Neural progenitor cell (in vitro differentiated cells): ENCODE measurements around the gene RADX. TPM values are rescaled to one million over a fixed set of nuclear protein-coding genes. Genes with fewer than 3 reads are reported as not detected.

Experiments used
- DNase-seq: peaks from one replicate; pipeline ENCODE4 v3.0.0-alpha.2; 2016; ENCODE audit warnings: low spot score
- H2AFZ ChIP-seq: fragments of 200-600 bp; sonication (generic); replicated peaks from 2 replicates; pipeline ENCODE4 v1.6.1; 2016; ENCODE audit warnings: antibody characterized with exemption
- H3F3A ChIP-seq: fragments of 200-600 bp; sonication (generic); 2 replicates; pipeline ENCODE4 v1.6.1; 2016; ENCODE audit warnings: antibody characterized with exemption, low read depth
- H3K27ac ChIP-seq: fragments of 200-600 bp; sonication (generic); 2 replicates; pipeline ENCODE4 v1.5.1; 2016; ENCODE audit warnings: mild to moderate bottlenecking
- H3K27me3 ChIP-seq: fragments of 200-600 bp; sonication (generic); 2 replicates; pipeline ENCODE4 v1.6.1; 2016; ENCODE audit warnings: mild to moderate bottlenecking, moderate library complexity
- H3K36me3 ChIP-seq: fragments of 200-600 bp; sonication (generic); 2 replicates; pipeline ENCODE4 v1.5.1; 2016
- H3K4me1 ChIP-seq: fragments of 200-600 bp; sonication (generic); 2 replicates; pipeline ENCODE4 v1.6.1; 2016; ENCODE audit warnings: mixed run types
- H3K4me2 ChIP-seq: fragments of 200-600 bp; sonication (generic); 2 replicates; pipeline ENCODE4 v1.6.1; 2016
- H3K4me3 ChIP-seq: fragments of 200-600 bp; sonication (generic); 2 replicates; pipeline ENCODE4 v1.5.1; 2016
- H3K79me2 ChIP-seq: fragments of 200-600 bp; sonication (generic); 2 replicates; pipeline ENCODE4 v1.6.1; 2016; ENCODE audit warnings: low read depth
- H3K9ac ChIP-seq: fragments of 200-600 bp; sonication (generic); 2 replicates; pipeline ENCODE4 v1.6.1; 2016
- H3K9me3 ChIP-seq: fragments of 200-600 bp; sonication (generic); 2 replicates; pipeline ENCODE4 v1.5.1; 2016; ENCODE audit warnings: low read depth
- H4K20me1 ChIP-seq: fragments of 200-600 bp; sonication (generic); 2 replicates; pipeline ENCODE4 v1.6.1; 2016; ENCODE audit warnings: low read depth
- H3K27ac Mint-ChIP-seq: 3 replicates; pipeline ENCODE4 v1.8.0; 2021; ENCODE audit warnings: mixed read lengths
- H3K27me3 Mint-ChIP-seq: 2 replicates; pipeline ENCODE4 v1.8.0; 2022; ENCODE audit warnings: low read depth, mild to moderate bottlenecking, inconsistent platforms, moderate library complexity, mixed read lengths; ENCODE audit not compliant: insufficient read depth
- H3K36me3 Mint-ChIP-seq: 3 replicates; pipeline ENCODE4 v1.8.0; 2021; ENCODE audit warnings: mixed read lengths
- H3K4me1 Mint-ChIP-seq: 3 replicates; pipeline ENCODE4 v1.8.0; 2021; ENCODE audit warnings: mixed read lengths
- H3K4me3 Mint-ChIP-seq: 3 replicates; pipeline ENCODE4 v1.8.0; 2021; ENCODE audit warnings: mild to moderate bottlenecking, moderate library complexity, mixed read lengths
- H3K9me3 Mint-ChIP-seq: 3 replicates; pipeline ENCODE4 v1.8.0; 2020; ENCODE audit warnings: mixed read lengths
- CTCF ChIP-seq: fragments of 200-600 bp; sonication (generic); IDR thresholded peaks from 2 replicates; pipeline ENCODE4 v1.5.1; 2017; ENCODE audit warnings: antibody characterized with exemption, mild to moderate bottlenecking
- EZH2 ChIP-seq: fragments of 200-600 bp; sonication (generic); IDR thresholded peaks from 2 replicates; pipeline ENCODE4 v1.6.1; 2017; ENCODE audit warnings: antibody characterized with exemption, mild to moderate bottlenecking, moderate library complexity
- EZH2phosphoT487 ChIP-seq: fragments of 200-600 bp; sonication (generic); IDR thresholded peaks from 2 replicates; pipeline ENCODE4 v1.6.1; 2017; ENCODE audit warnings: antibody characterized with exemption
- total RNA-seq: library from RNA; depleted of rRNA; stranded (reverse); fragments of >200 nt; gene quantifications from 2 replicates; pipeline ENCODE4 v1.2.3, GENCODE V29; 2015; ENCODE audit warnings: low replicate concordance

Gene RADX
- total RNA-seq, 1 donor from 2014 or later, result 14.2 TPM

- no peak for TF ChIP-seq EZH2phosphoT487
- no peak for TF ChIP-seq EZH2
- TF ChIP-seq CTCF, result no peak
- Mint-ChIP-seq H3K4me3 (no peak overlapping the region), H3K9me3 (no peaks in the 10 kb centered on the region), H3K27ac (no peak overlapping the region), H3K4me1 (no peaks in the 10 kb centered on the region), H3K36me3 (no peaks in the 10 kb centered on the region), H3K27me3 (no peaks in the 10 kb centered on the region)
- Histone ChIP-seq H3K27ac (no peak overlapping the region), H3K36me3 (no peaks in the 10 kb centered on the region), H3F3A (no peaks in the 10 kb centered on the region), H3K4me2 (no peak overlapping the region), H3K9ac (no peak overlapping the region), H3K4me3 (no peak overlapping the region), H3K4me1 (no peaks in the 10 kb centered on the region), H4K20me1 (no peaks in the 10 kb centered on the region), H3K9me3 (no peaks in the 10 kb centered on the region), H3K27me3 (no peaks in the 10 kb centered on the region), H2AFZ (no peak overlapping the region), H3K79me2 (no peaks in the 10 kb centered on the region)
- DNase-seq, result no peak
Observed at GRCh38 chrX:106599411-106599810, 12.4 kb upstream of the RADX start.

GRCh38 chrX:106606571-106606970, 5.2 kb upstream of the RADX start:
- Histone ChIP-seq H3K4me3 (no peak overlapping the region), H3K4me1 (no peaks in the 10 kb centered on the region), H4K20me1 (no peaks in the 10 kb centered on the region), H2AFZ (no peak overlapping the region), H3K9ac (no peak overlapping the region), H3K27me3 (peaks cover 16% of the 10 kb centered on the region), H3K79me2 (no peaks in the 10 kb centered on the region), H3K9me3 (peaks cover 6% of the 10 kb centered on the region), H3F3A (no peaks in the 10 kb centered on the region), H3K27ac (no peak overlapping the region), H3K36me3 (no peaks in the 10 kb centered on the region), H3K4me2 (no peak overlapping the region)
- Mint-ChIP-seq H3K27me3 (no peaks in the 10 kb centered on the region), H3K36me3 (no peaks in the 10 kb centered on the region), H3K27ac (no peak overlapping the region), H3K4me3 (no peak overlapping the region), H3K4me1 (peaks cover 16% of the 10 kb centered on the region), H3K9me3 (no peaks in the 10 kb centered on the region)
- no peak for DNase-seq
- no peak for TF ChIP-seq CTCF
- no peak for TF ChIP-seq EZH2
- no peak for TF ChIP-seq EZH2phosphoT487

GRCh38 chrX:106608016-106608415, 3.8 kb upstream of the RADX start:
- Mint-ChIP-seq H3K4me3 (no peak overlapping the region), H3K27me3 (no peaks in the 10 kb centered on the region), H3K36me3 (no peaks in the 10 kb centered on the region), H3K27ac (no peak overlapping the region), H3K4me1 (peaks cover 24% of the 10 kb centered on the region), H3K9me3 (no peaks in the 10 kb centered on the region)
- no peak overlapping the region for H2AFZ ChIP-seq
- no peak overlapping the region for H3K27ac ChIP-seq
- no peaks in the 10 kb centered on the region for H3K79me2 ChIP-seq
- peaks cover 28% of the 10 kb centered on the region for H3K27me3 ChIP-seq
- no peaks in the 10 kb centered on the region for H3F3A ChIP-seq
- peaks cover 6% of the 10 kb centered on the region for H3K9me3 ChIP-seq
- no peak overlapping the region for H3K4me3 ChIP-seq
- H3K4me2 ChIP-seq, result no peak overlapping the region
- H4K20me1 ChIP-seq, result no peaks in the 10 kb centered on the region
- no peak for TF ChIP-seq EZH2
- TF ChIP-seq EZH2phosphoT487, result no peak
- no peak for TF ChIP-seq CTCF
- H3K4me1 ChIP-seq, result no peaks in the 10 kb centered on the region
- no peak overlapping the region for H3K9ac ChIP-seq
- H3K36me3 ChIP-seq, result no peaks in the 10 kb centered on the region
- peak; percentile 25 for DNase-seq
